HK-2 (cell line): ENCODE data around the gene MIB1.
"Not testable (repeated sequence)": the region's sequence is repeated elsewhere in the genome, so short reads cannot be mapped to it uniquely, and the experiment has no call there.

Experiments
- DNase-seq: peaks from one replicate; pipeline ENCODE4 v3.0.0-alpha.2; 2018; ENCODE audit not compliant: unreplicated experiment

The MIB1 gene

DNA sequence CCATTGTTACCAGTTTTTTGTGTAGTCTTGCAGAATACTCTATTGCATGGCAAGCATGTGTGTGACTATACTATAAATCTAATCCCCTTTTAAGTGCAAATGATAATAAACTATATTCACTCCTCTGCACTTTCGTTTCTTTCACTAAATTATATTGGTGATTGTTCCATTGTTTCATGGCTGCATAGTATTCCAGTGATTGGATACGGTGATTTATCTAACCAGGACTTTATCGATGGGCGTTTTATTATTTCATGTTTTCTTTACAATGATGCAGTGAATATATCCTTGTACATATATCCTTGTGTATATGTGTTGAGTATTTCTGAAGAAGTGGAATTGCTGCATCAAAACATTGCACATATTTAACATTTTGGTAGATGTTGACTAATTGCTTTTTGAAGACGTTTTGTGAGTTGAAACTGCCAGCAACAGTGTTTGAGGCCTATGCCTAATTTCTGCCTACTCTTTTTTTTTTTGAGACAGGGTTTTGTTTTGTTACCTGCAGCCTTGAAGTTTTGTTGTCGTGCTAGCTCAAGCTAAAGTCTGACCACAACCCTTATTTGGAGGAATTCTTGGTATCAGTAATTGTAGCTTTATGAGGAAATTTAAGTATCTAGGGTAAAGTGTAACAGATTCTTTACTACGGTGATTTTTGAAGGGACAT lies 2.7 kb downstream of the MIB1 start:
- DNase-seq = no peak

GRCh38 chr18:21745231-21745630 lies 4.6 kb downstream of the MIB1 start:
- no peak for DNase-seq

- DNase-seq = no peak
Measured at GRCh38 chr18:21747268-21747667, 6.7 kb downstream of the MIB1 start.

GRCh38 chr18:21747764-21748693 lies 7.4 kb downstream of the MIB1 start:
- DNase-seq = no peak

DNA sequence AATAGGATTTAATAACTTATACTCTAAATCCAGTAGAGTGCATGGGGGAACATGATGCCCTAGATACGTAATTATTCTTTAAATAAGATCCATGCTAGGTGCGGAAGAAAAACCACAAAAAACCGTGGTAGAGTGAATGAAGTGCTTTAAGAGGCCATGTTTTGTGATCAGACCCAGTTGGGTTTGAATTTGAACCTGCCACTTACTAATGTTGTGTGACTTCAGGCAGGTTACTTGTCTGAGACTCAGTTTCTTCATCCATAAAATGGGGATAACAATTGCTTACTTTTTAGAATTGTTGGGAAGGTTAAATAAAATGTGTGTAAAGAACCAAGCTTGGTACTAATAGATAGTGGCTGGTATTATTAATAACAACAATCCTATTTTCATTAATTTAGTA lies 17.2 kb downstream of the MIB1 start:
- no peak for DNase-seq

DNA sequence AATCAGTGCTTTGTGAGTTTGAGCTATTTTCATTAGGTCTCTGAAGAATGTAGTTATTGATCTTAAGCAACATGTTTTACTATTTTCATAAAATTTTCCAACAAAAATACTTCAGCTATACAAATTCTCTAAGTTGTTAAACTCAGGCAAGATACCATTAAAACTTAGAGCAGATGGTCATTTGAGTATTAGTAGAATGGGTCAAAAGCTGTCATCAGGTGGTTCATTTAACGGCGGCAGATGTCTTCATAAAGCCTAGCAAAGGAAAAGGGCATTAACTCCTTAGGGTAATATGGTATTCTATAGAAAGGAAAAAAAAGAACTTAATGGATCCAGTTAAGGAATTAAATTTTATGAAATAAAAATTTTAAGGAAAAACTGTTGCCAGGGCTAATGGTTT lies 19.2 kb downstream of the MIB1 start:
- DNase-seq = no peak

DNA sequence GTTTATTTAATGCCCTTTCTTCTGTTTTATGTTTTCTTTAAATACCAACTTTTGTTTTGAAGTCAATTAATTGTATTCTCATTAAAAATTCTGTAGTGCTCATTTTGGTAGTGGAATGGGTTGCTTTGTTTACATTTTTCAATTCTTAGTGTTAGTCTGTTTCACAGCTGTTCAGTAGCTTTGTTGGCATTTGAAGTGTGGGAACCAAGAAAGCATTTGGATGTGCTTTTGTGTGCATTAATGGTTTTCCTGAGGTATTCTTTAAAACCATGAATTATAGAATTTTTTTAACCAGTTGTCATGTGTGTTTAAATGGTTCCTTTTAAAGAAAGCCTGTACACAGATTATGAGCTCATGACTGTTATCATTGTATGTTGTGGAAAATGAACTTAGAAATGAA lies 19.7 kb downstream of the MIB1 start:
- DNase-seq = no peak

- no peak for DNase-seq
Measured at GRCh38 chr18:21761471-21762115, 21.0 kb downstream of the MIB1 start.

DNA sequence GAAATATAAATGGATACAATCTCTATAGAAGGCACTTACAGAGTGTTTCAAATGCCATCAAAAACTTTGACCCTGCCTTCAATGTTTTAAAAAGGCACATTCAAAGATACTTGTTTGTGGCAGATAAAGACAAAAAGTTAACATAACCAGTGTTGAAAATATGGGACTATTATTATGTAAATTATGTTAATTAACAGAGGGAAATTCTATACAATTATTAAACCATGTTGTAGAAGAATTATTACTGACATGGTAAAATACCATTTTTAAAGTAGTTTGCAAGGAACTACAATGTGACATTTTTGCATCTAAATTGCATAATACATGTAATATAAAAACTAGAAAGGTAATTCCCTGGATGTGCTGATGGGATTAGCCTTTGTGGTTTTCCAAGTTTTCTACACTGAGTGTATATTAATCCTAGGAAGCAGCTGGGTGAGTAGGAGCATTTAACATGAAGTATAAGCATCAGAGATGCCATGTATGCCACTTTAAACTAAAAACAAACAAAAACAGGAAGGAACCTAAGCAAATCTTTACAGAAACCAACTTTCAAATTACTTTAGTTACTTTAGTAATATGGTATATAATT lies 21.7 kb downstream of the MIB1 start:
- no peak for DNase-seq

GRCh38 chr18:21763846-21764646 lies 23.5 kb downstream of the MIB1 start:
- DNase-seq = no peak

GRCh38 chr18:21769206-21769605 lies 28.6 kb downstream of the MIB1 start:
- no peak for DNase-seq

DNA sequence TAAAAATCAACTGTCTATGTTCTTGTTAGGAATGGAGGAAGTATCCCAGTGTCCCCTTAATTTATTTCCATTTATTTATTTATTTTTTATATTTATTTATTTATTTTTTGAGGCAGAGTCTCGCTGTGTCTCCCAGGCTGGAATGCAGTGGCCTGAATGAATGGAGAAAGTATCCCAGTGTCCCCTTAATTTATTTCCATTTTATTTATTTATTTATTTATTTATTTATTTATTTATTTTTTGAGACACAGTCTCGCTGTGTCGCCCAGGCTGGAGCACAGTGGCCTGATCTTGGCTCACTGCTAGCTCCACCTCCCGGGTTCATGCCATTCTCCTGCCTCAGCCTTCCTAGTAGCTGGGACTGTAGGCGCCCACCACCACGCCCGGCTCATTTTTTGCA lies 34.1 kb downstream of the MIB1 start:
- no peak for DNase-seq

- no peak for DNase-seq
Measured at GRCh38 chr18:21777814-21778213, 37.2 kb downstream of the MIB1 start.

DNA sequence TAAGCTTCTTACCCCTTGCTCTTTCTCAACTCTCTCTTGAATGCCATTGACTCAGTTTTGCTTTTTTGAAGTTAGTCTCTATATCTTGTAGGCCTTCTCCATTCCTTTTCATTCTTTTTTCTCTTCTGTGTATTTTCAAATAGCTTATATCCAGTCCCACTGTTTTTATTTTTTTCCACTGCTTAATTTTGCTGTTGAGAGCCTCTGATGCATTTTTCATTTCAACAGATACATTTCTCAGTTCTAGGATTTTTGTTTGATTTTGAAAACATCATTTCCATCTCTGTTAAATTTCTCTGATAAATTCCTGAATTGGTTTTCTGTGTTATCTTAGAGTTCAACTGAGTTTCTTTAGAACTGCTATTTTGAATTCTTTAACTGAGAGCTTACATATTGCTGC lies 45.9 kb downstream of the MIB1 start:
- no peak for DNase-seq

DNA sequence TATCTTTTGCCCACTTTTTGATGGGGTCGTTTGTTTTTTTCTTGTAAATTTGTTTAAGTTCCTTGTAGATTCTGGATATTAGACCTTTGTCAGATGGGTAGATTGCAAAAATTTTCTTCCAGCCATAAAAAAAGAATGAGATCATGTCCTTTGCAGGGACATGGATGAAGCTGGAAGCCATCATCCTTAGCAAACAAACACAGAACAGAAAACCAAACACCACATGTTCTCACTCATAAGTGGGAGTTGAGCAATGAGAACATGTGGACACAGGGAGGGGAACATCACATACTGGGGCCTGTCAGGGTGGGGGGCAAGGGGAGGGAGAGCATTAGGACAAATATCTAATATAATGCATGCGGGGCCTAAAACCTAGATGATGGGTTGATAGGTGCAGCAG lies 55.5 kb downstream of the MIB1 start:
- DNase-seq = not testable (repeated sequence)

DNA sequence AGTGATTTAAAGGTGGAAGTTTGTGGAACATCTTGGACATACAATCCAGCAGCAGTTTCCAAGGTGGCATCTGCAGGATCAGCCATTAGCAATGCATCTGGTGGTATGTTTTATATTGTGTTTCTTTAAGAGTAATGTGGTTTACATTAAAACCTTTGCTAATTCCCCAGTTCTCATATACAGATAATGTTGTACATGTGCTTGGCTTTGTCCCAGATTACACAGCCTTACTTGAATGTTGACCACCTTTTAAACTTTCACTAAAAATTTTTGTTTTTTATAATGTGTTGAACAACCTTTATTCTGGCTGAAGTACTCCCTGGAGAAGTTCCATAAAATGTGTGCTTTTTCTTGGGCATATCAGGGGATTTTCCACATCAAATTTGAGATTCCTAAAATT lies 57.5 kb downstream of the MIB1 start:
- DNase-seq = no peak

DNA sequence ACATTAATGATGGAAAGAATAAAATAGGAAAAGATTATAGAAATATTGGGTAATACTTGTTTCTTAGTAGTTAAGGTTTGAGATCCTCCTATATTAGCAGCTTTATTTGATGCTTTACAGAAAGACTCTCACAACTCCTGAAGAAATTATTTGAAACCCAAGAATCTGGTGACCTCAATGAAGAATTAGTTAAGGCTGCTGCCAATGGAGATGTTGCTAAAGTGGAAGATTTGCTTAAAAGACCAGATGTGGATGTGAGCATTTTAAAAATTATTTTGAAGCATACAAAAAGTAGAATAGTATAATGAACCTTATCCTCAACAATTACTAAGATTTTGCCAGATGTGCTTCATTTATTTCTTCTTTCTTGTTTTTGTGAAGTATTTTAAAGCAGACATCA lies 59.1 kb downstream of the MIB1 start:
- no peak for DNase-seq

DNA sequence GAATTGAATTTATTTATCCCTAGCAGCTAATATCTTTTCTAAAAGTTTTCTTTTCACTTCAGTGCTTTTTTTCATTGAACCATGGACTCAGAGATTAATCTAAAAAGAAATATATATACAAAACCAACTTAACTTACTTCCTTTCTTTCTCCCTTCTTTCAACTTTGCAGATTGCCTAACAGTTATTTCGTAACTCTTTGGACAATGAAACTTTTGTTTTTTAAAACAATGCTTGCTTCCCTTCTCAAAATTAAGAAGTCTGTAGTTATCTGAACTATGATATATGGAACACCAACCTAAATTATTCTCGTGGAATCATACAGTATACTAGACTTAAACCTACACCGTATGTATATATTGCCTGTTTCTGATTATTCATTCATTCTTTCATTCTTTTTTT lies 62.9 kb downstream of the MIB1 start:
- DNase-seq = no peak

DNA sequence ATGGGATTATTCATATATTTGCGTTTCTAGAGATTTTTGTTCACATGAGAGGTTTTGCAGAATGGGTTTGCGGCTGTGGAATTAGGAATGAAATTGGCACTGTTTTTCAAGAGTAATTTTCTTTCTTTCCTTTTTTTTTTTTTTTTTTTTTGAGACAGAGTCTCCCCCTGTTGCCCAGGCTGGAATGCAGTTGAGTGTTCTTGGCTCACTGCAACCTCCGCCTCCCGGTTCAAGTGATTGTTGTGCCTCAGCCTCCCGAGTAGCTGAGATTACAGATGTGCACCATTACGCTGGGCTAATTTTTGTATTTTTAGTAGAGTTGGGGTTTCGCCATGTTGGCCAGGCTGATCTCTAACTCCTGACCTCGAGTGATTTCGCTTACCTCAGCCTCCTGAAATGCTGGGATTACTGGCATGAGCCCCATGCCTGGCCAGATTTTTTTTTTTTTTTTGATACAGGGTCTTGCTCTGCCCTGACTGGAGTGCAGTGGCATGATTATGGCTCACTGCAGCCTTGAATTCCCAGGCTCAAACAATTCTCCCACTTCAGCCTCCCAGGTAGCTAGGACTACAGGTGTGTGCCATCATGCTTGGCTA lies 65.3 kb downstream of the MIB1 start:
- DNase-seq = no peak

GRCh38 chr18:21808185-21808584 lies 67.6 kb downstream of the MIB1 start:
- no peak for DNase-seq

- DNase-seq = no peak
Measured at GRCh38 chr18:21809725-21810124, 69.1 kb downstream of the MIB1 start.
